ENCODE data around the gene VAT1L.

VAT1L gene

GRCh38 chr16:77963185-77964044 is 175.1 kb downstream of the VAT1L start:
- Histone ChIP-seq H3K4me1 (no peaks in the 10 kb centered on the region), H3K4me3 (ENCODE audit: low read depth, low read length) (no peak overlapping the region), H3K9me3 (no peaks in the 10 kb centered on the region), H3K36me3 (no peaks in the 10 kb centered on the region), H3K27me3 (no peaks in the 10 kb centered on the region)
- DNase-seq: no peak
- TF ChIP-seq, protein P1, sequence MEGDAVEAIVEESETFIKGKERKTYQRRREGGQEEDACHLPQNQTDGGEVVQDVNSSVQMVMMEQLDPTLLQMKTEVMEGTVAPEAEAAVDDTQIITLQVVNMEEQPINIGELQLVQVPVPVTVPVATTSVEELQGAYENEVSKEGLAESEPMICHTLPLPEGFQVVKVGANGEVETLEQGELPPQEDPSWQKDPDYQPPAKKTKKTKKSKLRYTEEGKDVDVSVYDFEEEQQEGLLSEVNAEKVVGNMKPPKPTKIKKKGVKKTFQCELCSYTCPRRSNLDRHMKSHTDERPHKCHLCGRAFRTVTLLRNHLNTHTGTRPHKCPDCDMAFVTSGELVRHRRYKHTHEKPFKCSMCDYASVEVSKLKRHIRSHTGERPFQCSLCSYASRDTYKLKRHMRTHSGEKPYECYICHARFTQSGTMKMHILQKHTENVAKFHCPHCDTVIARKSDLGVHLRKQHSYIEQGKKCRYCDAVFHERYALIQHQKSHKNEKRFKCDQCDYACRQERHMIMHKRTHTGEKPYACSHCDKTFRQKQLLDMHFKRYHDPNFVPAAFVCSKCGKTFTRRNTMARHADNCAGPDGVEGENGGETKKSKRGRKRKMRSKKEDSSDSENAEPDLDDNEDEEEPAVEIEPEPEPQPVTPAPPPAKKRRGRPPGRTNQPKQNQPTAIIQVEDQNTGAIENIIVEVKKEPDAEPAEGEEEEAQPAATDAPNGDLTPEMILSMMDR (IDR thresholded peaks at IDR 0.05; ENCODE audit: low read depth, low read length): no peak

DNA sequence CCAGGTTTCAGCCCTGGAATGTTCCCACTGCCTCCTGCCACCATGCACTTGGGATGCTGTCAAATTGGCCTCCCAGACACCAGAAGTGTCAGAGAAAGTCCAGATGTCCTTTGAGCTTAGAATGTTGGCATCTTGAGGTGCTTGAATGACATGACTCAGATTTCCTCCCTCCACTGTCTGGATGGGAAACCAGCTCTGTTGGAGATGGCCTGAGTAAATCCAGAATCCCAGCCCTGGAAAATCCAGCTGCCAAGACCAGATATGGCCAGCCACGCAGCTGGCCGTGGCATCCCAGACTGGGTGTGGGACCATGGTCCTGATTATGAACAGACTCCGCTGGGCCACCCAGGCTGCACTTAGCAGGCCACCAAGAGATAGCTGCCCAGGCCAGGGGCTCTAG is 177.0 kb downstream of the VAT1L start:
- Histone ChIP-seq H3K27me3 (no peaks in the 10 kb centered on the region), H3K9me3 (no peaks in the 10 kb centered on the region), H3K36me3 (no peaks in the 10 kb centered on the region), H3K4me1 (no peaks in the 10 kb centered on the region), H3K4me3 (ENCODE audit: low read depth, low read length) (no peak overlapping the region)
- no peak for DNase-seq
- TF ChIP-seq, protein P1 (IDR thresholded peaks at IDR 0.05; ENCODE audit: low read depth, low read length): no peak

GRCh38 chr16:77967054-77967904 is 178.9 kb downstream of the VAT1L start:
- no peaks in the 10 kb centered on the region for H3K4me1 ChIP-seq

GRCh38 chr16:77969861-77970260 is 181.5 kb downstream of the VAT1L start:
- Histone ChIP-seq H3K36me3 (no peaks in the 10 kb centered on the region), H3K4me1 (no peaks in the 10 kb centered on the region), H3K27me3 (no peaks in the 10 kb centered on the region; the same call in 1 of the 2 replicates), H3K9me3 (no peaks in the 10 kb centered on the region), H3K4me3 (ENCODE audit: low read depth, low read length) (no peak overlapping the region)
- DNase-seq: no peak
- TF ChIP-seq, protein P1 (IDR thresholded peaks at IDR 0.05; ENCODE audit: low read depth, low read length): no peak

More at GRCh38 chr16:77967054-77967904, 178.9 kb downstream of the VAT1L start:
- H3K9me3 ChIP-seq: no peaks in the 10 kb centered on the region
- DNase-seq: no peak
- H3K36me3 ChIP-seq: no peaks in the 10 kb centered on the region
- no peak overlapping the region for H3K4me3 ChIP-seq (ENCODE audit: low read depth, low read length)
- H3K27me3 ChIP-seq: no peaks in the 10 kb centered on the region; the same call in 1 of the 2 replicates
- TF ChIP-seq, protein P1 (IDR thresholded peaks at IDR 0.05; ENCODE audit: low read depth, low read length): no peak

- Histone ChIP-seq H3K27me3 (no peaks in the 10 kb centered on the region; the same call in 1 of the 2 replicates), H3K4me3 (ENCODE audit: low read depth, low read length) (no peak overlapping the region), H3K36me3 (no peaks in the 10 kb centered on the region), H3K4me1 (no peaks in the 10 kb centered on the region), H3K9me3 (no peaks in the 10 kb centered on the region)
- TF ChIP-seq, protein P1 (IDR thresholded peaks at IDR 0.05; ENCODE audit: low read depth, low read length): no peak
- no peak for DNase-seq
These were observed 182.0 kb downstream of the VAT1L start for GRCh38 chr16:77970371-77970770.

Measured in BE2C (cell line).